HepG2 (cell line): ENCODE results near the gene DAB1. TPM values are rescaled to one million over a fixed set of nuclear protein-coding genes. Genes with fewer than 3 reads are reported as not detected.

Source experiments
- AHDC1 ChIP-seq: sonication (generic); formaldehyde crosslinking; IDR thresholded peaks from 2 replicates; pipeline ENCODE4 v1.5.1; 2020; ENCODE audit warnings: mild to moderate bottlenecking, missing genetic modification reagents, borderline replicate concordance
- BCLAF1 ChIP-seq: fragments of 450-650 bp; IDR thresholded peaks from 2 replicates; pipeline ENCODE4 v1.6.1; 2017; ENCODE audit warnings: mild to moderate bottlenecking
- GMEB2 ChIP-seq: IDR thresholded peaks from 2 replicates; pipeline ENCODE4 v1.6.1; 2016; ENCODE audit warnings: missing biosample characterization, missing genetic modification reagents, low read depth
- MAF1 ChIP-seq: sonication (generic); formaldehyde crosslinking; IDR thresholded peaks from 2 replicates; pipeline ENCODE4 v1.5.0; 2020; ENCODE audit warnings: missing genetic modification reagents, borderline replicate concordance
- MEIS2 ChIP-seq: sonication (generic); formaldehyde crosslinking; IDR thresholded peaks from 2 replicates; pipeline ENCODE4 v1.9.0; 2021; ENCODE audit warnings: mild to moderate bottlenecking, missing genetic modification reagents
- REPIN1 ChIP-seq: sonication (generic); formaldehyde crosslinking; IDR thresholded peaks from 2 replicates; pipeline ENCODE4 v1.8.0; 2022; ENCODE audit warnings: missing genetic modification reagents, low read depth, mild to moderate bottlenecking, borderline replicate concordance
- SMAD1 ChIP-seq: sonication (generic); formaldehyde crosslinking; IDR thresholded peaks from 2 replicates; pipeline ENCODE4 v1.4.0; 2020; ENCODE audit warnings: missing genetic modification reagents, low read depth, mild to moderate bottlenecking, borderline replicate concordance
- SP5 ChIP-seq: IDR thresholded peaks from 2 replicates; pipeline ENCODE4 v1.6.1; 2016; ENCODE audit warnings: low read depth, borderline replicate concordance
- STAG1 ChIP-seq: sonication (generic); formaldehyde crosslinking; IDR thresholded peaks from 2 replicates; pipeline ENCODE4 v1.4.0; 2020; ENCODE audit warnings: missing genetic modification reagents
- ZNF292 ChIP-seq: sonication (generic); formaldehyde crosslinking; IDR thresholded peaks from 2 replicates; pipeline ENCODE4 v1.8.1; 2022; ENCODE audit warnings: mild to moderate bottlenecking, low read depth, missing genetic modification reagents, borderline replicate concordance
- ZNF33A ChIP-seq: sonication (generic); formaldehyde crosslinking; IDR thresholded peaks from 2 replicates; pipeline ENCODE4 v1.5.1; 2020; ENCODE audit warnings: missing genetic modification reagents, mild to moderate bottlenecking, moderate library complexity, borderline replicate concordance
- ZNF775 ChIP-seq: sonication (generic); formaldehyde crosslinking; IDR thresholded peaks from 2 replicates; pipeline ENCODE4 v1.4.0; 2020; ENCODE audit warnings: missing genetic modification reagents, mild to moderate bottlenecking, moderate library complexity, borderline replicate concordance
- polyA plus RNA-seq, 8 experiments: library from polyadenylated mRNA; depleted of rRNA in 3 of 8; stranded (reverse) in 7 of 8; unstranded in 1 of 8; fragments of >200 nt; fragmentation: Illumina TruSeq in 4 of 8; extraction: Trizol in 4 of 8; gene quantifications; 2 replicates each; pipeline versions ENCODE4 v1.2.1 to v1.2.3, GENCODE V29; 2011 to 2016; ENCODE audit warnings: low read depth in 4 of 8, missing spikeins in 1 of 8, mixed read lengths in 1 of 8; ENCODE audit not compliant: insufficient read depth in 1 of 8
- total RNA-seq, 5 experiments: library from RNA; depleted of rRNA; stranded (reverse); fragments of >200 nt; fragmentation: Illumina TruSeq; extraction: Trizol; gene quantifications; 2 replicates each; pipeline ENCODE4 v1.2.3, GENCODE V29; 2016; ENCODE audit warnings: low read depth in 1 of 5
- TF ChIP-seq, protein P1 (sequence below): sonication (generic); formaldehyde crosslinking; IDR thresholded peaks from 2 replicates; pipeline ENCODE4 v1.8.1; 2022; ENCODE audit warnings: low read depth, mild to moderate bottlenecking, missing genetic modification reagents
- TF ChIP-seq, protein P2 (sequence below): IDR thresholded peaks from 2 replicates; pipeline ENCODE4 v1.6.1; 2018; ENCODE audit warnings: missing genetic modification reagents, mild to moderate bottlenecking, missing compliant biosample characterization

Gene DAB1
- total and polyA plus RNA-seq, 2 of the 13 experiments (the other 11 are each of a cell fraction or from before 2014, with no cell fraction given), result 0.04 to 0.13 TPM

GRCh38 chr1:57060451-57060850, 363.4 kb downstream of the DAB1 start (continued):
- TF ChIP-seq AHDC1 (peak; percentile 76; the same call in 1 of the 2 replicates), MAF1 (CRISPR knock-in tag) (no peak), SMAD1 (CRISPR knock-in tag) (no peak), GMEB2 (CRISPR knock-in tag) (no peak), SP5 (CRISPR knock-in tag) (peak; percentile 29; the same call in 1 of the 2 replicates), ZNF775 (CRISPR knock-in tag) (no peak), MEIS2 (CRISPR knock-in tag) (0 out of 2 replicates have a peak, but pooled peaks have one; percentile 19), BCLAF1 (no peak), ZNF33A (CRISPR knock-in tag) (no peak), ZNF292 (CRISPR knock-in tag) (peak; percentile 48; the same call in 1 of the 2 replicates), REPIN1 (CRISPR knock-in tag) (0 out of 2 replicates have a peak, but pooled peaks have one; percentile 11), STAG1 (0 out of 2 replicates have a peak, but pooled peaks have one; percentile 17)
- TF ChIP-seq, protein P1, sequence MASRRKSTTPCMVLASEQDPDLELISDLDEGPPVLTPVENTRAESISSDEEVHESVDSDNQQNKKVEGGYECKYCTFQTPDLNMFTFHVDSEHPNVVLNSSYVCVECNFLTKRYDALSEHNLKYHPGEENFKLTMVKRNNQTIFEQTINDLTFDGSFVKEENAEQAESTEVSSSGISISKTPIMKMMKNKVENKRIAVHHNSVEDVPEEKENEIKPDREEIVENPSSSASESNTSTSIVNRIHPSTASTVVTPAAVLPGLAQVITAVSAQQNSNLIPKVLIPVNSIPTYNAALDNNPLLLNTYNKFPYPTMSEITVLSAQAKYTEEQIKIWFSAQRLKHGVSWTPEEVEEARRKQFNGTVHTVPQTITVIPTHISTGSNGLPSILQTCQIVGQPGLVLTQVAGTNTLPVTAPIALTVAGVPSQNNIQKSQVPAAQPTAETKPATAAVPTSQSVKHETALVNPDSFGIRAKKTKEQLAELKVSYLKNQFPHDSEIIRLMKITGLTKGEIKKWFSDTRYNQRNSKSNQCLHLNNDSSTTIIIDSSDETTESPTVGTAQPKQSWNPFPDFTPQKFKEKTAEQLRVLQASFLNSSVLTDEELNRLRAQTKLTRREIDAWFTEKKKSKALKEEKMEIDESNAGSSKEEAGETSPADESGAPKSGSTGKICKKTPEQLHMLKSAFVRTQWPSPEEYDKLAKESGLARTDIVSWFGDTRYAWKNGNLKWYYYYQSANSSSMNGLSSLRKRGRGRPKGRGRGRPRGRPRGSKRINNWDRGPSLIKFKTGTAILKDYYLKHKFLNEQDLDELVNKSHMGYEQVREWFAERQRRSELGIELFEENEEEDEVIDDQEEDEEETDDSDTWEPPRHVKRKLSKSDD (CRISPR knock-in tag), result no peak
- TF ChIP-seq, protein P2, sequence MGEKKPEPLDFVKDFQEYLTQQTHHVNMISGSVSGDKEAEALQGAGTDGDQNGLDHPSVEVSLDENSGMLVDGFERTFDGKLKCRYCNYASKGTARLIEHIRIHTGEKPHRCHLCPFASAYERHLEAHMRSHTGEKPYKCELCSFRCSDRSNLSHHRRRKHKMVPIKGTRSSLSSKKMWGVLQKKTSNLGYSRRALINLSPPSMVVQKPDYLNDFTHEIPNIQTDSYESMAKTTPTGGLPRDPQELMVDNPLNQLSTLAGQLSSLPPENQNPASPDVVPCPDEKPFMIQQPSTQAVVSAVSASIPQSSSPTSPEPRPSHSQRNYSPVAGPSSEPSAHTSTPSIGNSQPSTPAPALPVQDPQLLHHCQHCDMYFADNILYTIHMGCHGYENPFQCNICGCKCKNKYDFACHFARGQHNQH (CRISPR knock-in tag), result no peak
